GM23338 (cell line): Measurements from ENCODE around the gene MICAL3. TPM values are rescaled to one million over a fixed set of nuclear protein-coding genes. Genes with fewer than 3 reads are reported as not detected.

Experiments
- ATAC-seq: fragments of 200-7000 bp; cut with Tn5 transposase; 3 replicates; pipeline ENCODE4 v1.9.1; 2020
- DNase-seq: peaks from one replicate; pipeline ENCODE4 v3.0.0-alpha.2; 2015; ENCODE audit warnings: low spot score
- H2AFZ ChIP-seq: fragments of 200-600 bp; sonication (generic); 2 replicates; pipeline ENCODE4 v1.8.0; 2016; ENCODE audit warnings: antibody characterized with exemption, mild to moderate bottlenecking, moderate library complexity
- H3F3A ChIP-seq: fragments of 200-600 bp; sonication (generic); replicated peaks from 2 replicates; pipeline ENCODE4 v1.8.0; 2017; ENCODE audit warnings: antibody characterized with exemption, mixed run types, low read depth
- H3K27ac ChIP-seq: fragments of 200-600 bp; sonication (generic); 2 replicates; pipeline ENCODE4 v1.6.1; 2016; ENCODE audit warnings: low read depth
- H3K27me3 ChIP-seq: fragments of 200-600 bp; sonication (generic); 2 replicates; pipeline ENCODE4 v1.8.0; 2016; ENCODE audit warnings: mild to moderate bottlenecking, mixed run types, moderate library complexity; ENCODE audit not compliant: insufficient read depth
- H3K36me3 ChIP-seq: fragments of 200-600 bp; sonication (generic); 2 replicates; pipeline ENCODE4 v1.8.0; 2016; ENCODE audit warnings: mild to moderate bottlenecking; ENCODE audit not compliant: insufficient read depth
- H3K4me1 ChIP-seq: fragments of 200-600 bp; sonication (generic); 2 replicates; pipeline ENCODE4 v1.8.0; 2016; ENCODE audit warnings: mild to moderate bottlenecking, moderate library complexity; ENCODE audit not compliant: insufficient read depth
- H3K4me2 ChIP-seq: fragments of 200-600 bp; sonication (generic); 2 replicates; pipeline ENCODE4 v1.7.1; 2017; ENCODE audit warnings: mixed run types
- H3K4me3 ChIP-seq: fragments of 200-600 bp; sonication (generic); 2 replicates; pipeline ENCODE4 v1.6.1; 2016; ENCODE audit warnings: mixed run types
- H3K79me2 ChIP-seq: fragments of 200-600 bp; sonication (generic); replicated peaks from 2 replicates; pipeline ENCODE4 v1.8.0; 2017; ENCODE audit warnings: mild to moderate bottlenecking; ENCODE audit not compliant: insufficient read depth
- H3K9me2 ChIP-seq: fragments of 200-600 bp; sonication (generic); 2 replicates; pipeline ENCODE4 v1.8.0; 2017; ENCODE audit not compliant: insufficient read depth
- H4K20me1 ChIP-seq: fragments of 200-600 bp; sonication (generic); replicated peaks from 2 replicates; pipeline ENCODE4 v1.8.0; 2017; ENCODE audit warnings: mild to moderate bottlenecking; ENCODE audit not compliant: insufficient read depth
- H3K27ac Mint-ChIP-seq: 2 replicates; pipeline ENCODE4 v1.8.0; 2020; ENCODE audit warnings: inconsistent platforms, mild to moderate bottlenecking, moderate library complexity, mixed read lengths
- H3K27me3 Mint-ChIP-seq: 3 replicates; pipeline ENCODE4 v1.8.0; 2022; ENCODE audit warnings: low read depth, mild to moderate bottlenecking, moderate library complexity, mixed read lengths, inconsistent platforms; ENCODE audit not compliant: insufficient read depth, poor library complexity
- H3K36me3 Mint-ChIP-seq: 3 replicates; pipeline ENCODE4 v1.8.0; 2021; ENCODE audit warnings: low read depth, mild to moderate bottlenecking, inconsistent platforms, moderate library complexity, mixed read lengths
- H3K4me1 Mint-ChIP-seq: 3 replicates; pipeline ENCODE4 v1.8.0; 2020; ENCODE audit warnings: mild to moderate bottlenecking, inconsistent platforms, mixed read lengths
- H3K4me3 Mint-ChIP-seq: 3 replicates; pipeline ENCODE4 v1.8.0; 2021; ENCODE audit warnings: moderate library complexity, mild to moderate bottlenecking, inconsistent platforms, mixed read lengths
- H3K9me3 Mint-ChIP-seq: 3 replicates; pipeline ENCODE4 v1.8.0; 2020; ENCODE audit warnings: moderate library complexity, mild to moderate bottlenecking, inconsistent platforms, mixed read lengths
- EZH2 ChIP-seq: fragments of 200-600 bp; sonication (generic); IDR thresholded peaks from one replicate; pipeline ENCODE4 v1.8.0; 2017; ENCODE audit warnings: antibody characterized with exemption, mild to moderate bottlenecking, low read depth; ENCODE audit not compliant: unreplicated experiment
- JUNB ChIP-seq: IDR thresholded peaks from one replicate; pipeline ENCODE4 v1.6.1; 2016; ENCODE audit warnings: antibody characterized with exemption; ENCODE audit not compliant: unreplicated experiment
- NANOG ChIP-seq: IDR thresholded peaks from 2 replicates; pipeline ENCODE4 v1.6.1; 2016; ENCODE audit warnings: antibody characterized with exemption, borderline replicate concordance
- POLR2AphosphoS5 ChIP-seq: IDR thresholded peaks from 2 replicates; pipeline ENCODE4 v1.6.1; 2016; ENCODE audit warnings: antibody characterized with exemption, low read depth
- STAT1 ChIP-seq: IDR thresholded peaks from one replicate; pipeline ENCODE4 v1.6.1; 2016; ENCODE audit warnings: antibody characterized with exemption; ENCODE audit not compliant: unreplicated experiment
- polyA plus RNA-seq: library from polyadenylated mRNA; unstranded; fragments of >200 nt; fragmentation: Nextera tagmentation; extraction: Ambion mirVana; gene quantifications from 2 replicates; pipeline ENCODE4 v1.2.1, GENCODE V29; 2016
- total RNA-seq: library from RNA; depleted of rRNA; stranded (reverse); fragments of >200 nt; shearing (Covaris generic); gene quantifications from 2 replicates; pipeline ENCODE4 v1.2.3, GENCODE V29; 2014
- TF ChIP-seq, protein P1 (sequence below), 2 experiments: fragments of 200-600 bp in 1 of 2; sonication (generic) in 1 of 2; conservative IDR thresholded peaks; 2 replicates each; pipeline versions ENCODE4 v1.5.1 to v1.6.1; 2016 to 2017; ENCODE audit warnings: antibody characterized with exemption in 2 of 2, low read depth in 2 of 2, mild to moderate bottlenecking in 2 of 2, moderate library complexity in 1 of 2
- TF ChIP-seq, protein P2 (sequence below): IDR thresholded peaks from 2 replicates; pipeline ENCODE4 v1.6.1; 2016; ENCODE audit warnings: antibody characterized with exemption
- TF ChIP-seq, protein P3 (sequence below): IDR thresholded peaks from one replicate; pipeline ENCODE4 v1.6.1; 2018; ENCODE audit warnings: antibody characterized with exemption; ENCODE audit not compliant: unreplicated experiment

The MICAL3 gene
- total and polyA plus RNA-seq, 2 experiments from 2014 or later: 10.1 to 33.9 TPM

DNA sequence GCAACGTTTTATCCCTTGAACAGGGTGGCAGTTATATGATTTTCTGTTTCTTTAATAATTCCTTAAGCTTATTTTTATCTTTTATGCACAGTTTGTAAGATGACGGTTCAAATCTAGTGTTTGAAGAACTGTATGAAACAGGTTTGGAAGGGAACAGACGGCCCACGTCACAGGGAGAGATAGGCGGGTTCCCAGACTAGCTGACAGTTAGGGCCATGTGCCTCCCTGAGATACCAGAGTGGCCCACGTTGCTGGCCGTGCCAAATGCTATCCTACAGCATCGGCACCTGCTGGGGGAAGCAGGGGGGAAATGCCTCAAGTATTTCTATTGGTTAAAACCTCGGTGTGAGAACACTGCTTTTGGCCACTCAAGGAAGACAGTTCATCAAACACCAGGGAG lies 199.9 kb downstream of the MICAL3 start:
- Mint-ChIP-seq H3K27me3 (peaks cover 8% of the 10 kb centered on the region), H3K4me1 (no peaks in the 10 kb centered on the region), H3K4me3 (no peak overlapping the region), H3K36me3 (peaks cover 3% of the 10 kb centered on the region; the same call in 1 of the 3 replicates), H3K9me3 (no peaks in the 10 kb centered on the region; the same call in 2 of the 3 replicates), H3K27ac (no peak overlapping the region)
- H3K4me1 ChIP-seq: no peaks in the 10 kb centered on the region
- ATAC-seq (no peak), DNase-seq (no peak)
- peaks cover 5% of the 10 kb centered on the region; the same call in 1 of the 2 replicates for H4K20me1 ChIP-seq
- H2AFZ ChIP-seq: no peak overlapping the region
- H3K79me2 ChIP-seq: no peaks in the 10 kb centered on the region
- H3K4me3 ChIP-seq: no peak overlapping the region
- no peaks in the 10 kb centered on the region for H3K9me2 ChIP-seq
- H3F3A ChIP-seq: no peaks in the 10 kb centered on the region
- no peak overlapping the region for H3K27ac ChIP-seq
- H3K27me3 ChIP-seq: no peaks in the 10 kb centered on the region
- H3K36me3 ChIP-seq: no peaks in the 10 kb centered on the region
- TF ChIP-seq, protein P1, sequence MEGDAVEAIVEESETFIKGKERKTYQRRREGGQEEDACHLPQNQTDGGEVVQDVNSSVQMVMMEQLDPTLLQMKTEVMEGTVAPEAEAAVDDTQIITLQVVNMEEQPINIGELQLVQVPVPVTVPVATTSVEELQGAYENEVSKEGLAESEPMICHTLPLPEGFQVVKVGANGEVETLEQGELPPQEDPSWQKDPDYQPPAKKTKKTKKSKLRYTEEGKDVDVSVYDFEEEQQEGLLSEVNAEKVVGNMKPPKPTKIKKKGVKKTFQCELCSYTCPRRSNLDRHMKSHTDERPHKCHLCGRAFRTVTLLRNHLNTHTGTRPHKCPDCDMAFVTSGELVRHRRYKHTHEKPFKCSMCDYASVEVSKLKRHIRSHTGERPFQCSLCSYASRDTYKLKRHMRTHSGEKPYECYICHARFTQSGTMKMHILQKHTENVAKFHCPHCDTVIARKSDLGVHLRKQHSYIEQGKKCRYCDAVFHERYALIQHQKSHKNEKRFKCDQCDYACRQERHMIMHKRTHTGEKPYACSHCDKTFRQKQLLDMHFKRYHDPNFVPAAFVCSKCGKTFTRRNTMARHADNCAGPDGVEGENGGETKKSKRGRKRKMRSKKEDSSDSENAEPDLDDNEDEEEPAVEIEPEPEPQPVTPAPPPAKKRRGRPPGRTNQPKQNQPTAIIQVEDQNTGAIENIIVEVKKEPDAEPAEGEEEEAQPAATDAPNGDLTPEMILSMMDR (conservative IDR thresholded peaks at IDR 0.05; ENCODE audit: low read depth in 2 of 2): no peak
- no peak for TF ChIP-seq JUNB
- no peak for TF ChIP-seq NANOG
- H3K4me2 ChIP-seq: no peak overlapping the region

DNA sequence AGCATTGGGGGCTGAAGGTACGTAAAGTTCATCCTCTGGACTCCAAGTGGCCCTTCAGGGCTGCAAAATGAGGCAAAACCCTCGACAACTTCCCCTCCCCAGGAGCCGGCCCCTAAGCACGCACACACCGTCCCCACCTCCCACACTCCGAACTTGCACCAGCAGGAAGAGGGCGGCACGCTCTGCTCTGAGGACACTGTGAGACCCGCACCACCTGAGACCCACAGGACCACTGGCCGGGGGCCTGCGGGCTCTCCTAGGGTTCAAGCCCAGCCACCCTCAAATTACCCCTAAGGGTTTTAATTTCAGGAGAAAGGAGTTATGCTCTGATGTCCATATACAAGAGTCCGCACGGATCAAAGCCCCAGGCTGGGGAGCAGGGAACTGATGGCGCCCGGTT lies 200.4 kb downstream of the MICAL3 start:
- H3K36me3 Mint-ChIP-seq: peaks cover 3% of the 10 kb centered on the region; the same call in 1 of the 3 replicates
- no peak overlapping the region for H3K27ac Mint-ChIP-seq
- ATAC-seq (no peak), DNase-seq (no peak)
- H3K27me3 Mint-ChIP-seq: peaks cover 8% of the 10 kb centered on the region
- Histone ChIP-seq H3K4me2 (no peak overlapping the region), H2AFZ (no peak overlapping the region), H3K27me3 (no peaks in the 10 kb centered on the region), H3K27ac (no peak overlapping the region), H4K20me1 (0 out of 2 replicates have a peak, but pooled peaks cover 5% of the 10 kb centered on the region), H3K9me2 (no peaks in the 10 kb centered on the region), H3K4me3 (no peak overlapping the region), H3K36me3 (no peaks in the 10 kb centered on the region), H3F3A (no peaks in the 10 kb centered on the region), H3K4me1 (no peaks in the 10 kb centered on the region), H3K79me2 (no peaks in the 10 kb centered on the region)
- H3K4me1 Mint-ChIP-seq: no peaks in the 10 kb centered on the region
- TF ChIP-seq STAT1 (no peak), POLR2AphosphoS5 (no peak), EZH2 (no peak)
- TF ChIP-seq, protein P2, sequence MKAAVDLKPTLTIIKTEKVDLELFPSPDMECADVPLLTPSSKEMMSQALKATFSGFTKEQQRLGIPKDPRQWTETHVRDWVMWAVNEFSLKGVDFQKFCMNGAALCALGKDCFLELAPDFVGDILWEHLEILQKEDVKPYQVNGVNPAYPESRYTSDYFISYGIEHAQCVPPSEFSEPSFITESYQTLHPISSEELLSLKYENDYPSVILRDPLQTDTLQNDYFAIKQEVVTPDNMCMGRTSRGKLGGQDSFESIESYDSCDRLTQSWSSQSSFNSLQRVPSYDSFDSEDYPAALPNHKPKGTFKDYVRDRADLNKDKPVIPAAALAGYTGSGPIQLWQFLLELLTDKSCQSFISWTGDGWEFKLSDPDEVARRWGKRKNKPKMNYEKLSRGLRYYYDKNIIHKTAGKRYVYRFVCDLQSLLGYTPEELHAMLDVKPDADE: no peak
- TF ChIP-seq, protein P3, sequence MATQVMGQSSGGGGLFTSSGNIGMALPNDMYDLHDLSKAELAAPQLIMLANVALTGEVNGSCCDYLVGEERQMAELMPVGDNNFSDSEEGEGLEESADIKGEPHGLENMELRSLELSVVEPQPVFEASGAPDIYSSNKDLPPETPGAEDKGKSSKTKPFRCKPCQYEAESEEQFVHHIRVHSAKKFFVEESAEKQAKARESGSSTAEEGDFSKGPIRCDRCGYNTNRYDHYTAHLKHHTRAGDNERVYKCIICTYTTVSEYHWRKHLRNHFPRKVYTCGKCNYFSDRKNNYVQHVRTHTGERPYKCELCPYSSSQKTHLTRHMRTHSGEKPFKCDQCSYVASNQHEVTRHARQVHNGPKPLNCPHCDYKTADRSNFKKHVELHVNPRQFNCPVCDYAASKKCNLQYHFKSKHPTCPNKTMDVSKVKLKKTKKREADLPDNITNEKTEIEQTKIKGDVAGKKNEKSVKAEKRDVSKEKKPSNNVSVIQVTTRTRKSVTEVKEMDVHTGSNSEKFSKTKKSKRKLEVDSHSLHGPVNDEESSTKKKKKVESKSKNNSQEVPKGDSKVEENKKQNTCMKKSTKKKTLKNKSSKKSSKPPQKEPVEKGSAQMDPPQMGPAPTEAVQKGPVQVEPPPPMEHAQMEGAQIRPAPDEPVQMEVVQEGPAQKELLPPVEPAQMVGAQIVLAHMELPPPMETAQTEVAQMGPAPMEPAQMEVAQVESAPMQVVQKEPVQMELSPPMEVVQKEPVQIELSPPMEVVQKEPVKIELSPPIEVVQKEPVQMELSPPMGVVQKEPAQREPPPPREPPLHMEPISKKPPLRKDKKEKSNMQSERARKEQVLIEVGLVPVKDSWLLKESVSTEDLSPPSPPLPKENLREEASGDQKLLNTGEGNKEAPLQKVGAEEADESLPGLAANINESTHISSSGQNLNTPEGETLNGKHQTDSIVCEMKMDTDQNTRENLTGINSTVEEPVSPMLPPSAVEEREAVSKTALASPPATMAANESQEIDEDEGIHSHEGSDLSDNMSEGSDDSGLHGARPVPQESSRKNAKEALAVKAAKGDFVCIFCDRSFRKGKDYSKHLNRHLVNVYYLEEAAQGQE: no peak
- no peak overlapping the region for H3K4me3 Mint-ChIP-seq
- H3K9me3 Mint-ChIP-seq: no peaks in the 10 kb centered on the region; the same call in 2 of the 3 replicates
